ENCODE data around the gene HBEGF.

GRCh38 chr5:140337880-140338279 is 8.5 kb downstream of the HBEGF start:
- TF ChIP-seq EZH2 (IDR thresholded peaks at IDR 0.05; ENCODE audit: borderline replicate concordance) (no peak), CTCF (IDR thresholded peaks at IDR 0.05; ENCODE audit: poor library complexity) (no peak)
